Measurements from ENCODE around the gene MAP2K2.

Gene MAP2K2

DNA sequence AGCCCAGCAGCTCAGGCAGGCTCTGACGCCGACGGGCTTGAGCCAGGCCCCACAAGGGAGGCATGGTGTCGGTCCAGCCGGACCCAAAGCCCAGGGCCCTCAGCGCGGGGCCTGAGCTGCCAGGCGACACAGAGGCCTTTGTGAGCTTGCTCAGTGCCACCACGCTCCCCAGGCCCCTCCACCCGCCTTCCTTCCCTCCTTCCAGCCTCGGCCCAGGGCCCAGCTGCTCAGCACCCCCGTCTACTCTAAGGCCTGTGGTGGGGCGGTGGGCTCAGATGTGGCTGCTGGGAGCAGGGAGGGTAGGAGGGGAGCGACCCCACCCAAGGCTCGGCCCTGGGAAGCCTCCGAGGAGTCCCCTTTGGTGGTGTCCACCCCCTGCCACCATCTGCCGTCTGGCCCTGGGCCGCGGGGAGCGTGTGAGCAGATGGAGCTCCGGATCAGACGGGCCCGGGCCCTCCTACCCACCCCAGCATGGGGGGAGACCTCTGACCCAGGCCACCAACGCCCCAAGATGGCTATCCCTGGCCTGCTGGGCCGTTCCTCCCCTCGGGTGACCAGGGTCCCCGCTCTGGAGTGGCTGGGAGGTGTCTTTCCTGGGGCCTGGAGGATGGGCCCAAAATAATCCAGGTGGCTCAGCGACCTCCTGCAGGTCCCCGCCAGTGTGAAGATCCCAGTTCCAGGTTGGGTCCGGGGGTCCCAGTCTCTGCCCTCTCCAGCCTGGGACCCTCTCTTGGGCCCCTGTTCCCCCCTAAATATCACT is 65.0 kb downstream of the MAP2K2 start:
- no peak for DNase-seq

GRCh38 chr19:4057931-4058692 is 65.8 kb downstream of the MAP2K2 start:
- peak; percentile 83 for DNase-seq

- DNase-seq: no peak
These were observed 68.7 kb downstream of the MAP2K2 start for GRCh38 chr19:4055209-4055552.

DNA sequence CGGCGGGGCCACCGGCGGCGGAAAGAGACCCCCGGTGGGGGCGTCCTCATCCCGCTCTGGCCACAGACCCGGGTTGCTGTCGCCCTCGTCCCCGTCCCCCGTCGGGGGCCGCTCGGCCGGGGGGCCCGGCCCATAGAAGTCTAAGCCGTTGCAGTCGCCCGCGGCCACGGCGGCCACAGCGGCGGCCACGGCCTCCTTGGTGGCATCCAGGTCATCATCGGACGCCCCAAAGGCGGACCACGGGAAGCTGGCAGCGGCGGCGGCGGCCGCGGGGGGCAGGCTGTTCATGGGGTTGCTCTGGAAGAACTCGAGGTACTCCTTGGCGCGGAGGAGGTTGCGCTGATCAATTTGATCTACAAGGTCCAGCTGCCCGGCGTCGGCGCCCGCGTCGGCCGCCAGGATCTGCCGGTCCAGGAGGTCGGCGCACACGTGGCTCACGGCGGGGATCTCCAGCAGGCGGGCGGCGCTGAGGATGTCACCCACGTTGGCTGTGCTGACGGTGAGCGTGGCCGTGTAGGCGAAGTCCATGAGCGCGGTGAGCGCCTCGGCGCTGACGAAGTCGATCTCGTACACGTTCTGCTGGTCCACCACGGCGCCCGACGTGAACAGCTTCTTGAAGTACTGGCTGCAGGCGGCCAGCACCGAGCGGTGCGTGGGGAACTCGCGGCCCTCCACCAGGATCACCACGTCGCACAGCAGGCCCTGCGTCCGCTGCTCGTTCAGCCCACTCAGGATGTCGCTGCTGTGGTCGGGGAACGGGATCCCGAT is 69.3 kb downstream of the MAP2K2 start:
- no peak for DNase-seq

DNA sequence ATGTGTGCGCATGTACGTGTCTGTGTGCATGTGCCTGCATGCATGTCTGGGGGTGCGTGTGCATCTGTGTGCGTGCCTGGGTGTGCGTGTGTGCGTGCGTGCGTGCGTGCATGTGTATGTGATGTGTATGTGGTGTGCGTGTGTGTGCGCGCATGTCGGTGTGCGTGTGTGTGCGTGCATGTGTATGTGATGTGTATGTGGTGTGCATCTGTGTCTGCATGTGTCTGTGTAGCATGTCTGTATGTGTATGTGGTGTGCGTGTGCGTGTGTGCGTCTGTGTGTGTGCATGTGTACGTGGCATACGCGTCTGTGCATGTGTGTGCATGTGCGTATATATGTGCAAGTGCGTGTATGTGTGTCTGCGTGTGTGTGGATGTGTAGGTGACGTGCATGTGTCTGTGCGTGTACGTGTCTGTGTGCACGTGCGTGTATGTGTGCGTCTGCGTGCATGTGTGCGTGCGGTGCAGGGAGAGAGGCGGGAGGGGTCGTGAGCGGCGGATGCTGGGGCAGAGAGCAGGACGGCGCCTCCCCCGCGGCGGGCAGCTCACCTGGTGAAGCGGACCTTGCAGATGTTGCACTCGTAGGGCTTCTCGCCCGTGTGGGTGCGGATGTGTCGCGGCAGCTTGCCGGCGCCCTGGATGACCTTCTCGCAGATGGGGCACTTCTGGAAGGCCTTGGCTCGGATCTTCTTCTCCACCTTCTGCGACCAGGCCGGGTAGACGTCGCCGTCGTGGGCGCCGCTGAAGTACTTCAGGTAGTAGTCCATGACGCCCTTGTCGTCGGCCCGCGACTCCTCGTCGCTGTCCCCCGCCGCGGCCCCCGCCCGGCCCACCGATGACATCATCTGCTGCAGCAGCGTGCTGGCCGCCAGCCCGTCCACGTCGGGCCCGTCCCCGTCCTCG is 70.2 kb downstream of the MAP2K2 start:
- DNase-seq: no peak

DNA sequence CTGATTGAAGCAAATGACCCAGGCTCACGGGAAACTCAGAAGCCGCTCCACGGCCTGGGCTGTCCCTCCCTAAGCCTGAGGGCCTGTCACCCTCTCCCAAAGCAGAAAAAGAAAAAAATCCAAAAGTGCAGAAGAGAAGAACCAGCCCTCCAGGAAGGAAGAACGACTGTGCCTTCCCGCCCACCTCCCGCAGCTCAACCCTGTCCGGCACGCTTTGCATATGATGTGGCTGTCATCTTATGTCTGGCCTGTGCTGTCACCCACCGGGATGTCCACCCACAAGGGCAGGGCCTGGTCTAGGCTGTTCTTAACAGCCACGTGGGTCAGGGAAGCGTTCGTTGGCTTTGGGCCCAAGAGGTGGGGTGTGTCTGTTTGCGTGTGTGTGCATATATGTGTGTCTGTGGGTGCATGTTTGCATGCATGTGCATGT is 70.9 kb downstream of the MAP2K2 start:
- DNase-seq: peak; percentile 61

DNA sequence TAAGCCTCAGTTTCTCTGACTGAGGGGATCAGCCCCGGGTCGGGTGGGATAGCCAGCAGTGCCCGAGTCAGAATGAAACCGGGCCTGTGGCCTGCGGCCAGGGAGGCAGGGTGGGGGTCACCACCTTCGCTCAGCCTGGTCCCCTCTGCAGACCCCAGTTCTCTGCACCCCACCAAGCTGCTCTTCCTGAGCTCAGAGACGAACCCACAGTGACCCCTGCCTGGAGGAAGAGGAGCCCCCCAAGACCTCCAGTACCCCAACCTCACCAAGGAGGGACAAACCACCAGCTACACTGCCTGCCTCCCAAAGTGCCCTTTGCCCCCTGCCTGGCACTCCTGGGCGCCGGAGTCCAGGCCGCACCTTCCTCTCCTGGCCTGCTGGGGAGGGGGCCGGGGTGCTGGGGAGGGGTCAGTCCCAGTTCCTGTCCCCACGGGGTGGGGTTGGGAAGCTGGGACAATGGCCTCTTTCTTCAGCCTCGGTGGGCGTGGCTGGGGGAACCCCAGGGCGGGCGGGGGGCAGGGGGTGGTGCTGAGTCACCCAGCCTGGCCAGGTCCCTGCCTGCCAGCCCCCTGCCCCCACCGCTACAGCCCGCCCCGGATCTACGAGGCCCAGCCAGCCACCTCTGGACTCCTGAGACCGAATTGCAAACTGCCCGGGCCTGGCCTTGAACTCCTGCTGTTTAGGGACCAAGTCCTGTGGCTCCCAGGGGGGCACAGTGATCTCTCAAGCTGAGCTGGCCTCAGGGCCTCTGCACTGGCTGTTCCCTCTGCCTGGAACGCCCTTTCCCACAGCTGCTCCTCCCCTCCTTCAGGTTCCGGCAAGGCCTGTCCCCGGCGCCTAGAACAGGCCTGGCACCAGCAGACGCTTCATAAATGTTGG is 71.6 kb downstream of the MAP2K2 start:
- DNase-seq: peak; percentile 82

DNA sequence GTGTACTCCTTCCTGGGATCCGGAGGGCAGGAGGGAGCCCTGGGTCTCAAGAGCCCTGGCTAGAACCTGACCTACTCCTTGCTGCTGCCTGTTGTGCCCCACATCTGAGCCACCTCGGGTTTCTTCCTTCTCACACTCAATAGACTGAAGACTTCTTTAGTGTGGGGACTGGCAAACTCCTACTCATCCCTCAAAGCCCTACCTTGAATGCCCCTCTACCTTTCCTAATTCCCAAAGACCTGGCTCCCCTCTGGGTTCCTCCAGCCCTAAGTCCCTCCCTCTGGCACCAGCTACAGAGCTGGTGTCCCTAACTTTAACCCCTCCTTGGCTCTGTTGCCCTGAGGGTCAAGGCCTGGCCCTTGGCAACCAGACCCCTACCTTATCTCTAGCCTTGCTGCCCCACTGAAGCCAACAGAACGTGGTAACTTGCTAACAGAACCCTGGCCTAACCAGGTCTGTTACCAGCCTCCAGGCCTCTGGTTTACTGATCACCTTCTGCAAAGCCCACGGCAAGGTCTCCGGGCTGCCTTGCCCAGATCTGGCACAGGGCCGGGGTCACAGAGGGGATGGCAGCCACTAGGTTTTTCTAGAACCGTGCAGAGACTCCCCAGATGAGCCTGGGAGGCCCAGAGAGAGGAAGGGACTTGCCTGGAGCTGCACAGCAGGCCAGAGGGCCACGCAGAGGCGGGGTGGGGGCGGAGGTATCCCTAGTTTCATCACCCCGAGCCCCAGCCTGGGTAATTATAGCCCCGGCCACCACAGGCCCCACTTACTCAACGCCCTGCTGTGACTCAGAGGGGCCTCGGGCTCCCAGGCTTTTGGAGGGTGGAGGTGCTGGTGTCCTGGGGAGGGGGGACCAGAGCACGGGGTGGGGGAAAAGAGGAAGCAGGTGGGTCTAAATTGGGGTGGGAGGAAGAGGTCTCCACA is 72.5 kb downstream of the MAP2K2 start:
- DNase-seq: peak; percentile 97

DNA sequence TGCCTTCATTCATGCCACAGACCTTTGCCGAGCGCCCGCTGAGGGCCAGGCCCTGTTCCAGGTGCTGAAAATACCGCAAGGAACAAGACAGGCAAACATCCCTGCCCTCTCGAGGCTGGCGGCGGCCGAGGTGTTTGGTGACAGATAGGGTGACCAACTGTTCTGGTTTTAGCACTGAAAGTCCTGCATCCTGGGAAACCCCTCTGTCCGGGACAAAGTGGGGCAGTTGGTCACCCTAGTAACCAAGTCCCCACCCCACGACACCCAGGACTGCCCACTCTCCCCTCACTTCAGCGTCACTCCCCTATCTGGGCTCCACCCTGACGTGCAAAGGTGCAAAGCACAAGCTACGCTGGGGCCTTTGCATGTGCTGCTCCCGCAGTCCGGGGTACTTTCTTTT is 74.5 kb downstream of the MAP2K2 start:
- DNase-seq: no peak

DNA sequence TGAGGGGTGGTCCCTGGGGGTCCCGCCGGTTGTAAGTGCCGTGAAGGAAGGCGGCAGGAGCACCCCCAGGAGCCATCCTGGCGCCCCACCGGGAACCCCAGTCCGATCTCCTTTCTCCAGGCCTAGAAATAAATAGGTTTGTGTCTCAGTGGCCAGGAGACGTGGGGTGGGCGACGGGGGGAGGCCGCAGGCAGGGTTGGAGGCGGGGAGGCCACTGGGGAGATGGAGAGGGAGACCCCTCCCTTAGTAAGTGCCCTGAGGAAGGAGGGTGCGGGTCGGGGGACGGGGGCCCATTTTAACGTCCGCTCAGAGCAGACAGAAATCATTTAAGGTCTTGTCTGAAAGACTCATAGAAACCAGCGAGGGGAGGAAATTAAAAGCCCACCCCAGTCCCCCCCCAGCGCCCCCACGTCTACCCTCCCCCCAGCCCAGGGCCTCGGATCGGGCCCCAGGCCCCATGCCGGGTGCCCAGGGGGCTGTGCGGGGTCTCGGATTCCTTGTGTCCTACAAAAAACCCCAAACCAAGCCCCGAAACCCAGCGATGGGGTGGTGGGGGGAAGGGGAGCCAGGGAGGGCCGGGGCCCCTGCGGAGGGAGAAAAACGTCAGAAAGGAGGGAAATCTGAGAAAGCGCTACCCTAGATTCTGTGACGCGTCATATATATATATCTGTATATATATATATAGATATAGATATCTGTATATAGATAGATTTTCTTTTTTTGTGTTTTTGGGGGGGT is 76.8 kb downstream of the MAP2K2 start:
- no peak for DNase-seq

GRCh38 chr19:4046362-4046691 is 77.6 kb downstream of the MAP2K2 start:
- no peak for DNase-seq

GRCh38 chr19:4045597-4046361 is 78.1 kb downstream of the MAP2K2 start:
- DNase-seq: no peak

GRCh38 chr19:4044990-4045465 is 78.9 kb downstream of the MAP2K2 start:
- no peak for DNase-seq

GRCh38 chr19:4043966-4044715 is 79.8 kb downstream of the MAP2K2 start:
- no peak for DNase-seq

- no peak for DNase-seq
These were observed 80.5 kb downstream of the MAP2K2 start for GRCh38 chr19:4043401-4043800.

DNA sequence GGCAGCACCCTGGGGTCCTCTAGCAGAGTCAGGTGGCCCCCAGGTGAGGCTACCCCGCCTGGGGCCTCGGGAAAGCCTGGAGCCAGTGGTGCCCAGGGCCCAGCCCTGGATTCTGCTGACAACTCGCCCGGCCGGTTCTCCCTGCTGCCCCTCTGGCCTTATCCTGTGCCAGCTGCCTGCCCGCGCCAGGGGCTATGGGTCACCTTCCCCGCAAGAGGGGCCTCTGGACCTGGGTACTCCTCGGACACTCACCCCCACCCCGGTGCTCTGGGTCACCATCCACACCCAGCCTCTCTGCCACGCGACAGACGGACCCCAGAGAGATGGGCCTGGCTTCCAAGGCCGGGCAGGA is 81.2 kb downstream of the MAP2K2 start:
- no peak for DNase-seq

DNA sequence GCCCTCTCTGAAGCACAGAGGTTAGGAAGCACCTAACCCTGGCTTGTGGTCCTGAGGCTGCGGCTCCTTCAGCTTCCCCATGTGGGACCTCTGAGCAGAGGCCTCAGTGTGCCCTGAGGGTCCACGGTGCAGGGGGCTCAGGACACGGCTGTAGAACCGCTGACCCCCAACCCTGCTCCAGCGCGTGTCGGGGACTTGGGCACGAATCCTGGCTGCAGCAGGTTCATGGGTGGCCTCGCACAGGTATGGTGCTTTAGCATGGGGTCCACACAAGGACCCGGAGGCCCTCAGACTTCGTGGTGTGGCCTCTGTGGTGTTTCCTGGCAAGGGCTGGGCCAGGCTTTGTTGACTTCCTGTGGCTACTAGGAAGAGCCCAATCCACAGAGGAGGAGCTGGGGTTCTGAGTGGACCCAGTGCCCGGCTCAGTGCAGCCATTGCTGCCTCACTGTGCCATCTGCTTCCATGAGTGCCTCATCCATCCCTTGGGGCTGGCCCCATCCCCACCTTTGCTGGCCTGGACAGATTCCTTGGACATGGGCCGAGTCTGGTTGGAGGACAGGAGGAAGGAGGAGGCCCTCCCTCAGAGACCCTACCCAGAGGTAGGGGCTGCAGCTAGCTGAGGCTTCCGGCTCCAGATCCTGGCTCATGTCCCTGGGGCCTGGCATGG is 81.7 kb downstream of the MAP2K2 start:
- no peak for DNase-seq

All from MV-4-11 (cell line).